Measurements from ENCODE around the gene CLIP1. TPM values are rescaled to one million over a fixed set of nuclear protein-coding genes. Genes with fewer than 3 reads are reported as not detected.

Gene CLIP1
- total and polyA plus RNA-seq, 2 of the 13 experiments (the other 11 are each of a cell fraction or from before 2014, with no cell fraction given): 28.9 to 43.7 TPM

DNA sequence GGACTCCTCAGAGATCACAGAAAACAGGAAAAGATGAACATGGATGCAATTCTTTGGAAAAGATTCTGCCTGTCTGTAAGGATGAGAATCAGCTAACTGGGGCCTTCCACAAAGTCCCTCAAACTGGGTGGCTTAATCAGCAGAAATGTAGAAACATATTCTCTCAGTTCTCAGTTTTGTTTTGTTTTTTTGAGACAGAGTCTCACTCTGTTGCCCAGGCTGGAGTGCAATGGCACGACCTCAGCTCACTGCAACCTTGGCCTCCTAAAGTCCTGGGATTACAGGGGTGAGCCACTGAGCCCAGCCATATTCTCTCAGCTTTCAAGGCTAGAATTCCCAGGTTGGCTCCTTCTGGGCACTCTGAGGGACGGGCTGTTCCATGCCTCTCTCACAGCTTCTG lies 38.2 kb upstream of the CLIP1 start:
- Histone ChIP-seq H3K9ac (ENCODE audit: insufficient read depth, low read depth, low read length) (no peak overlapping the region), H3K4me3 (replicated peaks in 1 of 3; ENCODE audit: insufficient read depth in 1 of 3, low read depth in 2 of 3, low read length in 3 of 3) (no peak overlapping the region; a peak in 1 of 6 replicates), H3K9me3 (ENCODE audit: low read length) (no peaks in the 10 kb centered on the region), H2AFZ (ENCODE audit: low read length) (no peak overlapping the region), H3K4me2 (ENCODE audit: low read depth, low read length) (0 out of 2 replicates have a peak overlapping the region, but pooled peaks have one; percentile 27), H3K79me2 (ENCODE audit: insufficient read depth, low read length) (no peaks in the 10 kb centered on the region), H3K27me3 (ENCODE audit: control insufficient read depth in 1 of 2, insufficient read depth in 2 of 2, low read length in 2 of 2) (no peaks in the 10 kb centered on the region), H4K20me1 (ENCODE audit: insufficient read depth, low read length) (no peaks in the 10 kb centered on the region), H3K4me1 (ENCODE audit: insufficient read depth, low read length) (peaks cover 41% of the 10 kb centered on the region), H3K27ac (ENCODE audit: extremely low read length, insufficient read depth, low read length) (no peak overlapping the region), H3K36me3 (replicated peaks in 1 of 2; ENCODE audit: control insufficient read depth in 1 of 2, insufficient read depth in 2 of 2, low read length in 2 of 2) (no peaks in the 10 kb centered on the region)
- DNase-seq (ENCODE audit: low spot score): no peak
- TF ChIP-seq ZNF121 (CRISPR knock-in tag; IDR thresholded peaks at IDR 0.05) (peak; percentile 80), DMAP1 (CRISPR knock-in tag; IDR thresholded peaks at IDR 0.05) (no peak)
- BruUV-seq (replicated peaks): no TSS peak
- ATAC-seq: no peak; the same call in 1 of the 3 replicates
- FAIRE-seq: no peak
- in situ Hi-C loops (cut with HindIII; ENCODE audit: extremely low pct_ligation_motif_present, low pct_unique_long_range_greater_than_20kb): no loop called here
- 28% methylated on average over 2 of the region's 2 CpGs for WGBS (ENCODE audit: low lambda C conversion rate)
- POLR2A ChIA-PET: interaction anchor here (1.3 kb wide), 1 partner anchor 61 kb away, joined by 5 read pairs; no protein-coding TSS in a partner anchor
- CTCF ChIA-PET (ENCODE audit: low intra/inter-chr PET ratio, low total read pairs): no interaction called here
- intact Hi-C loops (cut with micrococcal nuclease; ENCODE audit: unreplicated experiment): no loop called here

DNA sequence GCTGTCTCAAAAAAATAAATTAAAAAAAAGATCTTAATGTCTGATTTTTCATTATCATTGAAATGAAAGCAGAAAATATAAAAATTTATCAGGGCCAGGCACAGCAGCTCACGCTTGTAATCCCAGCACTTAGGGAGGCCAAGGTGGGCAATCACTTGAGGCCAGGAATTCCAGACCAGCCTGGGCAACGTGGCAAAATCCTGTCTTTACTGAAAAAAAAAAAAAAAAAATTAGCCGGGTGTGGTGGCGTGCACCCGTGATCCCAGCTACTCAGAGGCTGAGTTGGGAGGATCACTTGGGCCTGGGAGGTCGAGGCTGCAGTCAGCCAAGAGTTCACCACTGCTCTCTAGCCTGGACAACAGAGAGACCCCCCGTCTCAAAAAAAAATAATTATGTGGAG lies 37.6 kb upstream of the CLIP1 start:
- intact Hi-C loops (cut with micrococcal nuclease; ENCODE audit: unreplicated experiment): no loop called here
- ATAC-seq: no peak
- Histone ChIP-seq H3K27me3 (ENCODE audit: control insufficient read depth in 1 of 2, insufficient read depth in 2 of 2, low read length in 2 of 2) (no peaks in the 10 kb centered on the region), H3K36me3 (replicated peaks in 1 of 2; ENCODE audit: control insufficient read depth in 1 of 2, insufficient read depth in 2 of 2, low read length in 2 of 2) (no peaks in the 10 kb centered on the region), H3K79me2 (ENCODE audit: insufficient read depth, low read length) (no peaks in the 10 kb centered on the region), H2AFZ (ENCODE audit: low read length) (no peak overlapping the region), H3K9ac (ENCODE audit: insufficient read depth, low read depth, low read length) (no peak overlapping the region), H3K27ac (ENCODE audit: extremely low read length, insufficient read depth, low read length) (no peak overlapping the region), H4K20me1 (ENCODE audit: insufficient read depth, low read length) (no peaks in the 10 kb centered on the region), H3K9me3 (ENCODE audit: low read length) (no peaks in the 10 kb centered on the region), H3K4me2 (ENCODE audit: low read depth, low read length) (no peak overlapping the region), H3K4me3 (replicated peaks in 1 of 3; ENCODE audit: insufficient read depth in 1 of 3, low read depth in 2 of 3, low read length in 3 of 3) (no peak overlapping the region), H3K4me1 (ENCODE audit: insufficient read depth, low read length) (peaks cover 45% of the 10 kb centered on the region)
- no peak for FAIRE-seq
- in situ Hi-C loops (cut with HindIII; ENCODE audit: extremely low pct_ligation_motif_present, low pct_unique_long_range_greater_than_20kb): no loop called here
- TF ChIP-seq NBN (conservative IDR thresholded peaks at IDR 0.05) (no peak), IKZF1 (IDR thresholded peaks at IDR 0.05) (no peak), NPAS2 (CRISPR knock-in tag; IDR thresholded peaks at IDR 0.05; ENCODE audit: borderline replicate concordance) (no peak), ZNF782 (CRISPR knock-in tag; IDR thresholded peaks at IDR 0.05; ENCODE audit: borderline replicate concordance) (no peak), ZNF607 (CRISPR knock-in tag; IDR thresholded peaks at IDR 0.05; ENCODE audit: borderline replicate concordance) (no peak), ZNF101 (CRISPR knock-in tag; IDR thresholded peaks at IDR 0.05; ENCODE audit: borderline replicate concordance, low read depth) (no peak), ZNF788 (CRISPR knock-in tag; IDR thresholded peaks at IDR 0.05; ENCODE audit: borderline replicate concordance) (no peak), ZNF367 (CRISPR knock-in tag; IDR thresholded peaks at IDR 0.05; ENCODE audit: borderline replicate concordance) (no peak), SALL2 (CRISPR knock-in tag; IDR thresholded peaks at IDR 0.05) (no peak)
- TF ChIP-seq, protein P1, sequence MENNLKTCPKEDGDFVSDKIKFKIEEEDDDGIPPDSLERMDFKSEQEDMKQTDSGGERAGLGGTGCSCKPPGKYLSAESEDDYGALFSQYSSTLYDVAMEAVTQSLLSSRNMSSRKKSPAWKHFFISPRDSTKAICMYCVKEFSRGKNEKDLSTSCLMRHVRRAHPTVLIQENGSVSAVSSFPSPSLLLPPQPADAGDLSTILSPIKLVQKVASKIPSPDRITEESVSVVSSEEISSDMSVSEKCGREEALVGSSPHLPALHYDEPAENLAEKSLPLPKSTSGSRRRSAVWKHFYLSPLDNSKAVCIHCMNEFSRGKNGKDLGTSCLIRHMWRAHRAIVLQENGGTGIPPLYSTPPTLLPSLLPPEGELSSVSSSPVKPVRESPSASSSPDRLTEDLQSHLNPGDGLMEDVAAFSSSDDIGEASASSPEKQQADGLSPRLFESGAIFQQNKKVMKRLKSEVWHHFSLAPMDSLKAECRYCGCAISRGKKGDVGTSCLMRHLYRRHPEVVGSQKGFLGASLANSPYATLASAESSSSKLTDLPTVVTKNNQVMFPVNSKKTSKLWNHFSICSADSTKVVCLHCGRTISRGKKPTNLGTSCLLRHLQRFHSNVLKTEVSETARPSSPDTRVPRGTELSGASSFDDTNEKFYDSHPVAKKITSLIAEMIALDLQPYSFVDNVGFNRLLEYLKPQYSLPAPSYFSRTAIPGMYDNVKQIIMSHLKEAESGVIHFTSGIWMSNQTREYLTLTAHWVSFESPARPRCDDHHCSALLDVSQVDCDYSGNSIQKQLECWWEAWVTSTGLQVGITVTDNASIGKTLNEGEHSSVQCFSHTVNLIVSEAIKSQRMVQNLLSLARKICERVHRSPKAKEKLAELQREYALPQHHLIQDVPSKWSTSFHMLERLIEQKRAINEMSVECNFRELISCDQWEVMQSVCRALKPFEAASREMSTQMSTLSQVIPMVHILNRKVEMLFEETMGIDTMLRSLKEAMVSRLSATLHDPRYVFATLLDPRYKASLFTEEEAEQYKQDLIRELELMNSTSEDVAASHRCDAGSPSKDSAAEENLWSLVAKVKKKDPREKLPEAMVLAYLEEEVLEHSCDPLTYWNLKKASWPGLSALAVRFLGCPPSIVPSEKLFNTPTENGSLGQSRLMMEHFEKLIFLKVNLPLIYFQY (CRISPR knock-in tag; IDR thresholded peaks at IDR 0.05; ENCODE audit: borderline replicate concordance): no peak
- no TSS peak for BruUV-seq (replicated peaks)
- DNase-seq (ENCODE audit: low spot score): no peak
- WGBS (ENCODE audit: low lambda C conversion rate): 61% methylated on average over 7 of the region's 7 CpGs
- ChIA-PET POLR2A (interaction anchor here (1.3 kb wide), 1 partner anchor 60 kb away, joined by 5 read pairs; no protein-coding TSS in a partner anchor), CTCF (ENCODE audit: low intra/inter-chr PET ratio, low total read pairs) (no interaction called here)
